ENCODE data around the gene GAS2L2. TPM values are rescaled to one million over a fixed set of nuclear protein-coding genes. Genes with fewer than 3 reads are reported as not detected.
A peak's percentile ranks its signal among the peaks of the same experiment; 100 is the strongest.

Gene GAS2L2
- total and polyA plus RNA-seq, 8 donors: 0.03 to 0.33 (median 0.08) TPM; not detected in 1

DNA sequence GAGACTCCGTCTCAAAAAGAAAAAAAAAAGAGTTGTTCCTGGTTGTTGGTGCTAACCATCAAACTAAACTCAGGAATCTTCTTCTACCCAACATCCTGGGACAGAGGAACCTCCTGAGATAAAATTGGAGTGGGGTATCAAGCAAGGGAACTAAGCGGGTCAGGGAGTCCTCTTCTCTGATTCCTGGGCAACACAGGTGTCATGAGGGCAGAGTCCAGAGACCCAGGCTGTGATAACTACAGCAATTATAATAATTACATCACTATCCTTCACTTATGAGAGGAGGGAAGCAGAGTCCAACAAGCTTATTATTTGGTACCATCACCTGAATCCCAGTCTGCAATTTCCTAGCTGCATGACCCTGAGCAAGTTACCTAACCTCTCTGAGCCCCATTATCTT is 15.8 kb upstream of the GAS2L2 start:
- no peak for DNase-seq
- no peak for ATAC-seq

DNA sequence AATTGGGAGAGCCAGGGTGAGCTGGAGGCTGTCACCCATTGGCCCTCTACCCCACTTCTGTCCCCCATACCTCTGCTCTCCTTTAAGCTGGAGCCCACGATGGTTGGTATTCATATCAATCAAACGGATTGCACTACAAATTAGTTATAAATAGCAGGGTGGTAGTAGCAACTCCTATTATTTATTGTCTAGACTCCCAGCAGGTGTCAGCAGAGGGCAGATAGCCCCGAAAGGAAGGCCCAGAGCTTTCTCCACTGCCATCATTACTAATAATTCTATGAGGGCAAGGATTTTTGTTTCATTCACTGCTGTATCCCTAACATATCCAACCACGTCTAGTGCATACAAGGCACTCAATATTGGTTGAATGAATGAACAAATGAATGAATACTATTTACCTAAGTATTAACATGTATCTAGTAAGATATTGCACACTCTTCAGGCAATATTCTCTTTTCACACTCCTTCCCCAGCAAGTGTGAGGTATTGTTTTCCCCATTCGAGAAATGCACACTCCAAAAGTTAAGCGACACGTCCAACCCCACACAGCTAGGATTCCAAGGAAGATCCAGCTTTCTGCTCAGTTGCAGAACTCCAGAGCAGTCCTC is 14.0 kb upstream of the GAS2L2 start:
- intact Hi-C loops (cut with DNase I): loop anchor here in 2 of 3 donors (5.0 kb wide), 1 partner anchor 35 kb away; no protein-coding TSS in a partner anchor
- H3K4me1 ChIP-seq: no peaks in the 10 kb centered on the region
- FAIRE-seq (no peak), DNase-seq (peak in 1 of 6 donors; percentile 49), ATAC-seq (peak in 3 of 4 donors; percentile 20 to 29 (median 26))
- no peaks in the 10 kb centered on the region for H3K27me3 ChIP-seq
- 23 to 33% methylated on average over 7 of the region's 7 CpGs for WGBS, 2 donors
- H3K4me3 ChIP-seq: no peak overlapping the region
- no peak overlapping the region for H3K27ac ChIP-seq
- TF ChIP-seq, protein P1, sequence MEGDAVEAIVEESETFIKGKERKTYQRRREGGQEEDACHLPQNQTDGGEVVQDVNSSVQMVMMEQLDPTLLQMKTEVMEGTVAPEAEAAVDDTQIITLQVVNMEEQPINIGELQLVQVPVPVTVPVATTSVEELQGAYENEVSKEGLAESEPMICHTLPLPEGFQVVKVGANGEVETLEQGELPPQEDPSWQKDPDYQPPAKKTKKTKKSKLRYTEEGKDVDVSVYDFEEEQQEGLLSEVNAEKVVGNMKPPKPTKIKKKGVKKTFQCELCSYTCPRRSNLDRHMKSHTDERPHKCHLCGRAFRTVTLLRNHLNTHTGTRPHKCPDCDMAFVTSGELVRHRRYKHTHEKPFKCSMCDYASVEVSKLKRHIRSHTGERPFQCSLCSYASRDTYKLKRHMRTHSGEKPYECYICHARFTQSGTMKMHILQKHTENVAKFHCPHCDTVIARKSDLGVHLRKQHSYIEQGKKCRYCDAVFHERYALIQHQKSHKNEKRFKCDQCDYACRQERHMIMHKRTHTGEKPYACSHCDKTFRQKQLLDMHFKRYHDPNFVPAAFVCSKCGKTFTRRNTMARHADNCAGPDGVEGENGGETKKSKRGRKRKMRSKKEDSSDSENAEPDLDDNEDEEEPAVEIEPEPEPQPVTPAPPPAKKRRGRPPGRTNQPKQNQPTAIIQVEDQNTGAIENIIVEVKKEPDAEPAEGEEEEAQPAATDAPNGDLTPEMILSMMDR (IDR thresholded peaks at IDR 0.05): peak in 3 of 4 donors; percentile 17 to 42 (median 38)
- H3K9me3 ChIP-seq: no peaks in the 10 kb centered on the region
- H3K36me3 ChIP-seq: no peaks in the 10 kb centered on the region

More for the DNA sequence above, 15.8 kb upstream of the GAS2L2 start:
- FAIRE-seq: no peak
- 82 to 87% methylated on average over 2 of the region's 2 CpGs for WGBS, 2 donors
- no peak overlapping the region for H3K4me3 ChIP-seq
- no peak overlapping the region for H3K27ac ChIP-seq
- intact Hi-C loops (cut with DNase I): loop anchor here in 2 of 3 donors (5.0 kb wide), 1 partner anchor 34 kb away; no protein-coding TSS in a partner anchor
- TF ChIP-seq, protein P1 (IDR thresholded peaks at IDR 0.05): no peak
- H3K9me3 ChIP-seq: no peaks in the 10 kb centered on the region
- H3K4me1 ChIP-seq: no peaks in the 10 kb centered on the region
- H3K27me3 ChIP-seq: no peaks in the 10 kb centered on the region
- no peaks in the 10 kb centered on the region for H3K36me3 ChIP-seq

DNA sequence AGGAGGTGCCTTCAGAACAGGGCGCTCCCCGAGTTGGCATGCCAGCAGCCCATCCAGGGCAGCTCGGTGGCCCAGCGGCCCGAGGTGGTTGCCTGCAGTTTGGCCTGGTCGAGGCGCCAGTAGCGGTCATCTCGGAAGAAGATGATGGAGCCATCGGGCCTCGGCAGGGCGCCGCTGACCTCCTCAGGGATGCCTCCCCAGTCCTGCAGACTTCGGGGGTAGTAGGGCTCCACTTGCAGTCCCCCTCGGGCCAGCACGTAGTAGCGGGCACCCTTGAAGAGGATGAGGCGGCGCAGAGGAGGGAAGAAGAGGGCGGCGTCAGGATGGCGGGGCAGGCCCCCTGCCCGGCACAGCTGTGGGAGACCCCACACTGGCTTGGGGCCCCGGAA is 13.4 kb upstream of the GAS2L2 start:
- DNase-seq: peak in 1 of 6 donors; percentile 62
- FAIRE-seq: no peak
- intact Hi-C loops (cut with DNase I): loop anchor here in 2 of 3 donors (5.0 kb wide), 1 partner anchor 36 kb away; no protein-coding TSS in a partner anchor

DNA sequence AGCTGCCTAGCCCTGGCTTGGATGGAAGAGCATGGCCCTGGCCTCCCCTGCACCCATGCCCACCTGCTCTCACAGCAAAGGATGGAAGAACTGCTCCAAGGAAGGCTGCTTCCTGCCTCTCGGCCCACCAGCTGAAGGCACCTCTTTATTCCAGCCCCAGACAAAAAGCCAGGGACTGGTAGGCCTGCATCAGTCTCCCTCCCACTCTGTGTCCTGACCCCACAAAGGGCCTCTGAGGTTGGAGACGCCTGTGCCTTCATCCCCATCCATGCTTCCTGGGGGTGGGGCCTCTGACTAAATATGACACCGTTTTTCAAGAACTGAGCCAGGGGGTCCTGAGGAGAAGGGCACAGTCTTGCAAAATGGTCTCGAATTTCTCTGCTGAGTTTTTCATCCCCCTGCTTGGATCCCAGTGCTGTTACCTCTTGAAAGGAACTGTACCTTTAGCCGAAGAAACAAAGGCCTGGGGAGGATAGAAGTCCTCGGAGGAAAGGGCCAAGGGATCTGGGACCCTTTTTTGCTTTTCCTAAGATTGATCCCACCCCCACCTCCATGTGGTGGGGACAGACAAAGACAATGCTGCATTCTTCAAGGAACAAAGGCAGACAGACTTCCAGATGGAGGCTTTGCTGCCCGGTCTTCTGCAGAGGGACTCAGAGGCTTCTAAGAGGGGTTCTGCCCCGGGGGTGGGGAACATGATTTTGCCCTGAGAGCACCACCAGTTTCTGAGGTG is 12.9 kb upstream of the GAS2L2 start:
- DNase-seq (no peak), FAIRE-seq (no peak), ATAC-seq (no peak)
- WGBS, 2 donors: 70 to 78% methylated on average over 7 to 8 of the region's 8 CpGs
- Histone ChIP-seq H3K27me3 (no peaks in the 10 kb centered on the region), H3K27ac (no peak overlapping the region), H3K9me3 (no peaks in the 10 kb centered on the region), H3K4me3 (no peak overlapping the region), H3K4me1 (no peaks in the 10 kb centered on the region), H3K36me3 (no peaks in the 10 kb centered on the region)
- TF ChIP-seq, protein P1 (IDR thresholded peaks at IDR 0.05): no peak
- intact Hi-C loops (cut with DNase I): loop anchor here (2.0 to 5.0 kb wide), 2 partner anchors 36 to 39 kb away; no protein-coding TSS in a partner anchor

More for the DNA sequence above, 13.4 kb upstream of the GAS2L2 start:
- Histone ChIP-seq H3K27ac (no peak overlapping the region), H3K4me1 (no peaks in the 10 kb centered on the region), H3K27me3 (no peaks in the 10 kb centered on the region), H3K36me3 (no peaks in the 10 kb centered on the region), H3K4me3 (no peak overlapping the region), H3K9me3 (no peaks in the 10 kb centered on the region)
- WGBS, 2 donors: 76 to 81% methylated on average over 23 to 24 of the region's 24 CpGs
- no peak for ATAC-seq
- TF ChIP-seq, protein P1 (IDR thresholded peaks at IDR 0.05): no peak

Data from pancreas (tissue), 10 donors.